Smooth muscle cell (in vitro differentiated cells): ENCODE results near the gene POLR2B. TPM values are rescaled to one million over a fixed set of nuclear protein-coding genes. Genes with fewer than 3 reads are reported as not detected.

Experiments
- DNase-seq: peaks from one replicate; lab custom pipeline; 2025; ENCODE audit not compliant: unreplicated experiment; lab: John Stamatoyannopoulos, UW
- H2AFZ ChIP-seq: fragments of 200-600 bp; sonication (generic); 2 replicates; pipeline ENCODE4 v1.6.0; 2016; ENCODE audit warnings: antibody characterized with exemption, low read depth, mild to moderate bottlenecking
- H3F3A ChIP-seq: fragments of 200-600 bp; sonication (generic); 2 replicates; pipeline ENCODE4 v1.6.0; 2017; ENCODE audit warnings: antibody characterized with exemption, low read depth
- H3K27ac ChIP-seq: fragments of 200-600 bp; sonication (generic); 2 replicates; pipeline ENCODE4 v1.5.1; 2016; ENCODE audit warnings: low read depth, mild to moderate bottlenecking
- H3K27me3 ChIP-seq: fragments of 200-600 bp; sonication (generic); 2 replicates; pipeline ENCODE4 v1.6.1; 2016; ENCODE audit warnings: low read depth, mild to moderate bottlenecking
- H3K36me3 ChIP-seq: fragments of 200-600 bp; sonication (generic); 2 replicates; pipeline ENCODE4 v1.5.1; 2016; ENCODE audit warnings: low read depth
- H3K4me1 ChIP-seq: fragments of 200-600 bp; sonication (generic); 2 replicates; pipeline ENCODE4 v1.5.1; 2016; ENCODE audit warnings: low read depth
- H3K4me2 ChIP-seq: fragments of 200-600 bp; sonication (generic); 2 replicates; pipeline ENCODE4 v1.6.0; 2016; ENCODE audit warnings: mild to moderate bottlenecking
- H3K4me3 ChIP-seq: fragments of 200-600 bp; sonication (generic); 2 replicates; pipeline ENCODE4 v1.5.1; 2016; ENCODE audit warnings: mild to moderate bottlenecking
- H3K79me2 ChIP-seq: fragments of 200-600 bp; sonication (generic); 2 replicates; pipeline ENCODE4 v1.6.0; 2016; ENCODE audit warnings: low read depth, mild to moderate bottlenecking
- H3K9ac ChIP-seq: fragments of 200-600 bp; sonication (generic); 2 replicates; pipeline ENCODE4 v1.6.0; 2016; ENCODE audit warnings: low read depth
- H3K9me3 ChIP-seq: fragments of 200-600 bp; sonication (generic); replicated peaks from 2 replicates; pipeline ENCODE4 v1.5.1; 2016; ENCODE audit warnings: low read depth
- H4K20me1 ChIP-seq: fragments of 200-600 bp; sonication (generic); 2 replicates; pipeline ENCODE4 v1.6.0; 2016; ENCODE audit warnings: low read depth
- WGBS: methylation state at CpG from one replicate; pipeline ENCODE4 v1.1.7; 2016; ENCODE audit warnings: low lambda C conversion rate; 5-methylcytosine and 5-hydroxymethylcytosine counted together
- polyA plus RNA-seq: library from polyadenylated mRNA; unstranded; fragments of >200 nt; fragmentation: Nextera tagmentation; extraction: Ambion mirVana; gene quantifications from 2 replicates; pipeline ENCODE4 v1.2.1, GENCODE V29; 2016
- total RNA-seq: library from RNA; depleted of rRNA; stranded (reverse); fragments of >200 nt; gene quantifications from 2 replicates; pipeline ENCODE4 v1.2.3, GENCODE V29; 2014
- TF ChIP-seq, protein P1 (sequence below): fragments of 200-600 bp; sonication (generic); IDR thresholded peaks from 2 replicates; pipeline ENCODE4 v1.5.1; 2017; ENCODE audit warnings: borderline replicate concordance, mild to moderate bottlenecking, antibody characterized with exemption; ENCODE audit not compliant: insufficient read depth, poor library complexity, severe bottlenecking

POLR2B gene
- total and polyA plus RNA-seq, 2 experiments from 2014 or later, result 39.7 to 111 TPM

DNA sequence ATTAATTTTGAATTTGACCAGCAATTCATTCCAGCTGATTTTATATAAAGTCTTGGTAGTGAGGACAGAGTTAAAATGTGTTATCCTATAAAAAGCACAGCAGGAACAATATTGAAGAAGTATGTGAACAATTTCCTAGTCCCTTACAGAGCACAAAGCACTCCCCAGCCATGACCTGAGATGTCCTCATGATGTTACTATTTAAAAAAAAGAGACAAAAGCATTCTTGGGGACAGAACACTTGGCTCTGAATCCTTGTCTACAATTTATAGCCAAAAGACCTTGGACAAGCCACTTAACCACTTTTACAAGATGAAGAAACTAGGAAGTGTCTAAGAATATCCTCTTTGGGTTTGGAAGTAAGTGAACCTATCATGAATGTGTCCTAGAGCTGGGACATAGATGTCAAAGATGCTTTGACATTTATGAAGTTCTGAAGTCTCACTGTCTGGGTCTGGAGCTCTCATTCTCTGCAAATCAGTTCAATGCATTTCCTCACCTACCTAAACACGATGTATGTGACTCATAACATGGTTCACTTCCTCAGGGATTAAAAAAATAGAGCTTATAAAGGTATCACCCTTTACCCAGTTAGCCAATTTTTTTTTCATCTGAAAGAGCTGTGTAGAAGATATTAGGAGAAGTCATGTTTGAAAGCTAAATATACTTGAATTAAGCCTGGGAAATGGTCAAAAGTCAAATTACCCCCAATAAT lies 70.1 kb downstream of the POLR2B start:
- peaks cover 10% of the 10 kb centered on the region for H3K4me1 ChIP-seq
- TF ChIP-seq, protein P1, sequence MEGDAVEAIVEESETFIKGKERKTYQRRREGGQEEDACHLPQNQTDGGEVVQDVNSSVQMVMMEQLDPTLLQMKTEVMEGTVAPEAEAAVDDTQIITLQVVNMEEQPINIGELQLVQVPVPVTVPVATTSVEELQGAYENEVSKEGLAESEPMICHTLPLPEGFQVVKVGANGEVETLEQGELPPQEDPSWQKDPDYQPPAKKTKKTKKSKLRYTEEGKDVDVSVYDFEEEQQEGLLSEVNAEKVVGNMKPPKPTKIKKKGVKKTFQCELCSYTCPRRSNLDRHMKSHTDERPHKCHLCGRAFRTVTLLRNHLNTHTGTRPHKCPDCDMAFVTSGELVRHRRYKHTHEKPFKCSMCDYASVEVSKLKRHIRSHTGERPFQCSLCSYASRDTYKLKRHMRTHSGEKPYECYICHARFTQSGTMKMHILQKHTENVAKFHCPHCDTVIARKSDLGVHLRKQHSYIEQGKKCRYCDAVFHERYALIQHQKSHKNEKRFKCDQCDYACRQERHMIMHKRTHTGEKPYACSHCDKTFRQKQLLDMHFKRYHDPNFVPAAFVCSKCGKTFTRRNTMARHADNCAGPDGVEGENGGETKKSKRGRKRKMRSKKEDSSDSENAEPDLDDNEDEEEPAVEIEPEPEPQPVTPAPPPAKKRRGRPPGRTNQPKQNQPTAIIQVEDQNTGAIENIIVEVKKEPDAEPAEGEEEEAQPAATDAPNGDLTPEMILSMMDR, result no peak
- peak overlapping the region; percentile 46 for H3K27ac ChIP-seq
- no peak overlapping the region for H3K4me3 ChIP-seq
- H3K9me3 ChIP-seq, result no peaks in the 10 kb centered on the region
- peaks cover 62% of the 10 kb centered on the region for H3K79me2 ChIP-seq
- no peak overlapping the region for H3K4me2 ChIP-seq
- no peak overlapping the region for H3K9ac ChIP-seq
- H2AFZ ChIP-seq, result no peak overlapping the region
- DNase-seq, result no peak
- WGBS, result 26% methylated on average over 1 of the region's 1 CpG
- no peaks in the 10 kb centered on the region for H3K27me3 ChIP-seq
- H4K20me1 ChIP-seq, result no peaks in the 10 kb centered on the region
- H3K36me3 ChIP-seq, result no peaks in the 10 kb centered on the region
- peaks cover 33% of the 10 kb centered on the region for H3F3A ChIP-seq

DNA sequence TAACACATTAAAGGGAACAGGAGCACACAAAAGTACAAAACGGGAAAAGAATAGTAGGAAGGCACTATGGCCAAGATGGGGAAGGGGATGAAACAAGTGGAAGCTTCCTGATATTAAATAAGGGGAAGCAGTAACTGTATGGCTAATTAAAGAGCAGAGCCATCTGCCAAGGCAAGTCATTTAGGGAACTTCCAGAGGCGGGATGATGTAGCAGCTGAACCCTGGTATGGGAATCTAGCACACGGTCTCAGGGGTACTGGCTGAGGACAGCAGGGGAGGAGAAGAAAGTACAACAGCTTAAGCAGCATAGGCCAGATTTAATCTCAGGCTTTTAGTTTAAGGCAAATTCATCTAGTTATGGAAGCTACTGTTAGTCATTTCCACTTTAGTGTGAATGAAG lies 72.4 kb downstream of the POLR2B start:
- Histone ChIP-seq H3K36me3 (no peaks in the 10 kb centered on the region), H3K27me3 (no peaks in the 10 kb centered on the region), H3K9ac (no peak overlapping the region), H3K4me3 (no peak overlapping the region), H4K20me1 (no peaks in the 10 kb centered on the region), H3K9me3 (no peaks in the 10 kb centered on the region), H3K4me2 (no peak overlapping the region), H3K4me1 (peaks cover 5% of the 10 kb centered on the region), H3K79me2 (peaks cover 63% of the 10 kb centered on the region), H2AFZ (no peak overlapping the region), H3K27ac (peak overlapping the region; percentile 34), H3F3A (peaks cover 19% of the 10 kb centered on the region)
- 89% methylated on average over 3 of the region's 3 CpGs for WGBS
- no peak for DNase-seq
- TF ChIP-seq, protein P1, result no peak

DNA sequence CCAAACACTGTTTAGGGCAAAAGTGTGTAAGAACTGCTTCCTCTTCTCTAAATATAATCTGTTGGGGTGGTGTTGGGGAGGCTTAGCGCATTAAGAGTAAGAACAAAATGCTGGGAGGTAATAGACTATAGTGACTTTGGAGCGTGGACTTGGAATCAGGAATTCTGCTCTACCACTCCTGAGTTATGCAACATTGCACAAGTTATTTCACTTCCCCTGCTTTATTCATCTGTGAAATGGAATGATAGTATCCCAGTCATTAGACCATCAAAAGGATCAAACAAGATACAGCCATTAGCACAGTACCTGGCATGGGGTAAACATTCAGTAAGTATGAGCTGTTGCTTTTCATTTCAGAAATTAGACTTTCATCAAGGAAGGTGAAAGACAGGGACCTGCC lies 72.8 kb downstream of the POLR2B start:
- H3K4me3 ChIP-seq, result no peak overlapping the region
- H3K4me2 ChIP-seq, result no peak overlapping the region
- peaks cover 7% of the 10 kb centered on the region for H3K4me1 ChIP-seq
- no peaks in the 10 kb centered on the region for H3K36me3 ChIP-seq
- DNase-seq, result no peak
- peaks cover 59% of the 10 kb centered on the region for H3K79me2 ChIP-seq
- peak overlapping the region; percentile 34 for H3K27ac ChIP-seq
- no peaks in the 10 kb centered on the region for H4K20me1 ChIP-seq
- H3K9ac ChIP-seq, result no peak overlapping the region
- H3K9me3 ChIP-seq, result no peaks in the 10 kb centered on the region
- no peaks in the 10 kb centered on the region for H3K27me3 ChIP-seq
- 94% methylated on average over 2 of the region's 2 CpGs for WGBS
- H2AFZ ChIP-seq, result no peak overlapping the region
- H3F3A ChIP-seq, result peaks cover 17% of the 10 kb centered on the region
- TF ChIP-seq, protein P1, result no peak

DNA sequence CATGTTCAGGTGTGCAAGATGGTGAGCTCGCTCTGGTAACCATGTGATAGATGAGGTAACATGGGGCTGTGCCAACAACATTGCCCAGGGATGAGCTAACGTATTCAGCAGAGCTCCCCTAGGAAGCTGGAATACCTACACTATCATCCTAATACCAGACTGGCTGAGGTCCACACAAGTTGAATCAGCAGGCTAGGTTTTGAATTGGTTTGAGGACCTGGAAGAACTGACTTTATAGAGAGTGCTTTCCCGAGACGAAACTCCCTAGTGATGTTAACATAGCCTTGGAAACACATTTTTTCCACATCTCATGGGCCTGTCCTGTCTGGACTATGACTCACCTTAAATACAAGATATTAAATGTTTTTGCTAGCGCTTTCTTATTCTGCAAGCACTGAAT lies 74.8 kb downstream of the POLR2B start:
- no peak overlapping the region for H3K4me2 ChIP-seq

More for the DNA sequence above, 74.8 kb downstream of the POLR2B start:
- H3K27ac ChIP-seq, result peak overlapping the region; percentile 89
- H2AFZ ChIP-seq, result no peak overlapping the region
- DNase-seq, result no peak
- H3F3A ChIP-seq, result peaks cover 18% of the 10 kb centered on the region
- no peaks in the 10 kb centered on the region for H4K20me1 ChIP-seq
- H3K9ac ChIP-seq, result peak overlapping the region; percentile 53
- no peaks in the 10 kb centered on the region for H3K9me3 ChIP-seq
- peaks cover 14% of the 10 kb centered on the region for H3K4me1 ChIP-seq
- H3K4me3 ChIP-seq, result no peak overlapping the region
- TF ChIP-seq, protein P1, result no peak
- no peaks in the 10 kb centered on the region for H3K36me3 ChIP-seq
- H3K79me2 ChIP-seq, result peaks cover 56% of the 10 kb centered on the region
- 36% methylated on average over 5 of the region's 5 CpGs for WGBS
- H3K27me3 ChIP-seq, result no peaks in the 10 kb centered on the region
